Urinary bladder (tissue), 4 donors: ENCODE results near the gene ARHGAP27. TPM values are rescaled to one million over a fixed set of nuclear protein-coding genes. Genes with fewer than 3 reads are reported as not detected.
"Not testable (repeated sequence)": the region's sequence is repeated elsewhere in the genome, so short reads cannot be mapped to it uniquely, and the experiment has no call there.

ENCODE experiments used
- DNase-seq: peaks from one replicate; pipeline ENCODE4 v3.0.0-alpha.2; 2015; ENCODE audit errors: extremely low spot score
- H3K27ac ChIP-seq: one replicate; pipeline ENCODE4 v1.5.1; 2013; ENCODE audit warnings: low read depth, mild to moderate bottlenecking, moderate library complexity
- H3K36me3 ChIP-seq: one replicate; pipeline ENCODE4 v1.6.1; 2013; ENCODE audit warnings: mild to moderate bottlenecking, moderate library complexity; ENCODE audit not compliant: insufficient read depth
- H3K4me1 ChIP-seq: one replicate; pipeline ENCODE4 v1.6.1; 2013; ENCODE audit warnings: mild to moderate bottlenecking, moderate library complexity; ENCODE audit not compliant: insufficient read depth
- H3K4me3 ChIP-seq: one replicate; pipeline ENCODE4 v1.5.1; 2013; ENCODE audit warnings: low read depth, low read length
- WGBS: extraction: QIAGEN DNeasy Blood & Tissue Kit; methylation state at CpG from one replicate; pipeline ENCODE4 v1.1.7; 2013; 5-methylcytosine and 5-hydroxymethylcytosine counted together
- polyA plus RNA-seq: library from polyadenylated mRNA; stranded (reverse); fragments of 200-250 nt; gene quantifications from one replicate; pipeline ENCODE4 v1.2.3, GENCODE V29; 2013
- total RNA-seq: library from RNA; depleted of rRNA; stranded (reverse); fragments of >200 nt; gene quantifications from one replicate; pipeline ENCODE4 v1.2.3, GENCODE V29; 2014
- donor health status: healthy with polysubstance abuse.
- donor health status: healthy.

Gene ARHGAP27, protein sequence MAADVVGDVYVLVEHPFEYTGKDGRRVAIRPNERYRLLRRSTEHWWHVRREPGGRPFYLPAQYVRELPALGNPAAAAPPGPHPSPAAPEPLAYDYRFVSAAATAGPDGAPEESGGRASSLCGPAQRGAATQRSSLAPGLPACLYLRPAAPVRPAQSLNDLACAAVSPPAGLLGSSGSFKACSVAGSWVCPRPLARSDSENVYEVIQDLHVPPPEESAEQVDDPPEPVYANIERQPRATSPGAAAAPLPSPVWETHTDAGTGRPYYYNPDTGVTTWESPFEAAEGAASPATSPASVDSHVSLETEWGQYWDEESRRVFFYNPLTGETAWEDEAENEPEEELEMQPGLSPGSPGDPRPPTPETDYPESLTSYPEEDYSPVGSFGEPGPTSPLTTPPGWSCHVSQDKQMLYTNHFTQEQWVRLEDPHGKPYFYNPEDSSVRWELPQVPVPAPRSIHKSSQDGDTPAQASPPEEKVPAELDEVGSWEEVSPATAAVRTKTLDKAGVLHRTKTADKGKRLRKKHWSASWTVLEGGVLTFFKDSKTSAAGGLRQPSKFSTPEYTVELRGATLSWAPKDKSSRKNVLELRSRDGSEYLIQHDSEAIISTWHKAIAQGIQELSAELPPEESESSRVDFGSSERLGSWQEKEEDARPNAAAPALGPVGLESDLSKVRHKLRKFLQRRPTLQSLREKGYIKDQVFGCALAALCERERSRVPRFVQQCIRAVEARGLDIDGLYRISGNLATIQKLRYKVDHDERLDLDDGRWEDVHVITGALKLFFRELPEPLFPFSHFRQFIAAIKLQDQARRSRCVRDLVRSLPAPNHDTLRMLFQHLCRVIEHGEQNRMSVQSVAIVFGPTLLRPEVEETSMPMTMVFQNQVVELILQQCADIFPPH
- 12.9 TPM for total RNA-seq
- 21.8 TPM for polyA plus RNA-seq

DNA sequence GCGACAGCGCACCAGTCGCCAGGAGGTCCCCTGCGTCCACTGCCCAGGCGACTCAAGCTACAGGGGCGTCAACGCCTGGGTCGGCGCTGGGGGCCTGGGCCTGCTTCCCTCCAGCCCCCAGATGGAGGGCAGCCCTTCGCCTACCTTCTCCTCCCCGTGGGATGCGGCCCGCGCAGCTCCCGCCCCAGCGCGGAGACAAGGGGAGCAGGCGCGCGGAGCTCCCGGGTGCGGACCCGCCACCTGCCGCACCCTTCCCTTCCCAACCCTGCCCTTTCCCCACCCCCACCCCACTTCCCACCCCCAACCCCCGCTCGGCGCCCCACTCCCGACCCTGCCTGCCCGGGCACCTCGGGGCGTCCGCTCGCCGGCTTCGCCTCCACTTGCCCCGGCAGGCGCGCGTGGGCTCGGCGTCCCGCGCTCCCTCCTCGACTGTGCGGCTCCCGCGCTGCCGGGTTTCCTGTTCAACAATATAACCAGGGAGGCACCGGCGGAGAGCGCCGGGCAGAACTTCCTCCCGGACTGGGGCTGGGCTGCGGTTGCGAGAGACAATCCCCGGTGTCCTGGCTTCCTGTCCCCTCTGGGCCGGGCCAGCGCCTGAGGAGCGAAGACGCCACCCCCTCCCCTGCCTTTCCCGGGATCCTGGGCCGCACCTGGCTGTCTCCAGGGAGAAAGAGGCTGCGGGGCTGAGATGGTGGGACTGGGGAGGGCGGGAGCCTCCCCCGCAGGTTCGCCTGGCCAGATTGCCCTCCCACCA lies at the start of gene ARHGAP27:
ARHGAP27 (minus strand) TSS at position 466 of the 754 bp plus-strand sequence. CDS start 2,591 bp downstream, outside the sequence.
- DNase-seq = no peak
- H3K36me3 ChIP-seq = peaks cover 2% of the 10 kb centered on the region
- WGBS = 3% methylated on average over 66 of the region's 66 CpGs
- peak within 1 kb of the TSS; percentile 32 for H3K27ac ChIP-seq
- H3K4me1 ChIP-seq = no peaks in the 10 kb centered on the region
- H3K4me3 ChIP-seq = peak within 1 kb of the TSS; percentile 47

DNA sequence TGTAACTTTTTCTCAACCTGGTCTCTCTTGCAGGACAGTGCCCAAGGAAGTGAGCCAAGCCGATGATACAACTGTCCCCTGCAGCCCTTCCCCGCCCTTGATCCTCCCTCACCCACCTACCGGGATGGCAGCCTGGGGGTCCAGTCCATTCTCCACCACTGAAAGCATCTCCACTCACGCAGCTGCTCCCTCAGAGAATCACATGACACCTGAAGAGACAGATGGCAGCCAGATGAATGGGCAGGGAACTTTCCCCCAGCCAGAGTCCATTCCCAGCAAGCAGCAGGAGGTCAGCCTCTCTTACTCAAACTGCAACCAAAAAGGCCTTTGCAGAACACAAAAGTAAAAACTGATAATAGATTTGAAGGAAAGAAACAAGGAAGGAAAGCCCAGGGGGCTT lies 49.6 kb upstream of the ARHGAP27 start:
- 93% methylated on average over 4 of the region's 4 CpGs for WGBS
- not testable (repeated sequence) for H3K4me3 ChIP-seq, H3K27ac ChIP-seq, H3K4me1 ChIP-seq, H3K36me3 ChIP-seq, DNase-seq

DNA sequence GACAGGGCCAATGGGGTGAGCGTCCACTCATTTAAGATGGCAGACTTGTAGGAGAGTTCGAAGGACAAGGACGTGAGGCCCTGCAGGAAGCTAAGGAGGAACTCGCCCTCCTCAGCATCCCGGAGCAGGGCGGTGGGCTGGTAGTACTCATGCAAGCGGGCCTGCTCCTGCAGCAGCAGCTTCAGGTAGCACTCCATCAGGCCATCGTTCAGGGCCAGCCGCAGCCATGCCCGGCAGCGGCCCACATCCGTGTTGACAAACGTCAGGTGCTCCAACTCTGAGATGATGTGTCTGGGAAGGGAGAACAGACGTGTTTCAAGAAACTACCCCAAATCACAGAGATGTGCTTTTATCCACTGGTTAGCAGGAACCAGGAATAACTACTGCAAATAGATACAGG lies 42.8 kb upstream of the ARHGAP27 start:
- not testable (repeated sequence) for H3K27ac ChIP-seq, H3K4me3 ChIP-seq, DNase-seq, H3K36me3 ChIP-seq, H3K4me1 ChIP-seq
- WGBS = 97% methylated on average over 14 of the region's 14 CpGs

DNA sequence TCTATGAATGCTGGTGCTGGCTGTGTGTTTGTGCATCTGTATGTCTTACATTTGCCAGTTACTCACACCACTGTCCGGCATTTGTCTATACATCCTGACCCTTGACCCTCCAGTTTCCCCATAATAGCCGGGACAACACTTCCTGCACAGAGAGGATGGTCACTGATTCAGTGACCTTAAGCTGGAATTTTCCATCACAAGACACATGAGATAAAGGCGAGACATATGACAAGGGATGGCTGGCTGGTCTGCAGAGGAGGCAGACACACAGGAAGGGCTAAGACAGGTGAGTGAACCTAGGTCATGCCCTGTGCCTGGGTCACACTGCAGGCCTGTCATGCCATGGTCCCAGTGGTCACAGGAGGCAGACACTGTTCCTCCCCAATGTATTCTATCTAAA lies 39.6 kb upstream of the ARHGAP27 start:
- not testable (repeated sequence) for H3K4me3 ChIP-seq, H3K27ac ChIP-seq, DNase-seq, H3K4me1 ChIP-seq, H3K36me3 ChIP-seq
- 67% methylated on average over 3 of the region's 3 CpGs for WGBS

DNA sequence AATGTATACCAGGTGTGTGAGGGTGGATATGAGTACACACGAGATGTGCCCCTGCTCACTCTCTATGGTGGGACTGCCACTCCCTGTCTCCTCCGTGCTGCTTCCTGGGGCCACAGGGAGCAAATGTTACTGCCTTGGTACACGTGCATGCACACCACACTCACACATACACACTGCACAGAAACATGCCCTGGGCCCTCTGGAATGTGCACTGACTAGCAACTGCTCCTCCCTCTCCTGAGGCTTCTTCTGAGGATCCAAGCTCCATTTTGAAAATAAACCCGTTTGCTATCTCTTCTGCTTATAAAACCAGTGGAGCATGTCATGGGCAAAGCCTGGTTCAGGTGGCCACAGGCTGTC lies 36.5 kb upstream of the ARHGAP27 start:
- 71% methylated on average over 4 of the region's 4 CpGs for WGBS
- not testable (repeated sequence) for H3K27ac ChIP-seq, H3K36me3 ChIP-seq, DNase-seq, H3K4me1 ChIP-seq, H3K4me3 ChIP-seq

DNA sequence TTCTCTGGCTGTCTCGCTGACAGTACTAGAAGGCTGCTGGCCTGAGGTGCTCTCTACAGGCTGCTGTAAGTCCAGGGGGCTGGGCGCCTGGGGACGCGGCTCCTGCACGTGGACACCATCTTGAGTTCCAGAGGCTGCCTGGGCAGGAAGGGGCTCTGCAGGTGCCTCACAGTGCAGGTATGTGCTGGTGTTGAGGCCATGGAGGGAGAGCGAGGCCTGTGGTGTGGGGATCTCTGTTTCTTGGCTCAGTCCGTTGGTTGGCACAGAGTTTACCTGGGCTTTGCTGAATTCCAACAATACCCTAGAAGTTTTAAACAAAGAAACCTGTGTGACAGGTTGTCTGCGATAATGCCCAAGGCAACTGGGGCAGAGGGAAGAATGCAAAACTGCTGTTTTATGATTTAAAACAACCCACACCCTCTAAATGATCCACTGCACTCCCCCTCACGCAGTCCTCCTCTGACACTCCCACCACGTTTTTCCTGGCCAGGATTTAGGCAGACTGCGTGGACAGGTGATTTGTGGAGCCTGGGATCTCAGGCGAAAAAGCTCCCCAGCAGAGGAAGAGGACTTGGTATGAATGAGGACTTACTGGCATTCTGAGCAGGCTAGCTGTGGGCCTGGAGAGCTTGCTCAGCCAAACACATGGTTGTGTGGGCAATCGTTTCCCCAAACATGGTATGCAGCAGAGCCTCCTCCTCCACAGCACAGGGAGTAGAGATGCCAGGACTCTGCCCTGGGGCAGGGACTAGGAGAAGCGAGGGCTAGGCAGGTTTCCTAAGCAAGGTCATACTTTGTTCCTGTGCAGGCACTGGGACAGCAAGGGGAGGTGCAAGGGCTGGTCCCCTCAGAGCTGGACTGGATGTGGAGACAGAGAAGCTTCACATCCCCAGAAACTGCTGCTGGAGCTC lies 35.9 kb upstream of the ARHGAP27 start:
- H3K36me3 ChIP-seq, H3K4me3 ChIP-seq, DNase-seq, H3K4me1 ChIP-seq: not testable (repeated sequence)
- peak overlapping the region; percentile 23 for H3K27ac ChIP-seq
- 89% methylated on average over 13 of the region's 14 CpGs for WGBS

DNA sequence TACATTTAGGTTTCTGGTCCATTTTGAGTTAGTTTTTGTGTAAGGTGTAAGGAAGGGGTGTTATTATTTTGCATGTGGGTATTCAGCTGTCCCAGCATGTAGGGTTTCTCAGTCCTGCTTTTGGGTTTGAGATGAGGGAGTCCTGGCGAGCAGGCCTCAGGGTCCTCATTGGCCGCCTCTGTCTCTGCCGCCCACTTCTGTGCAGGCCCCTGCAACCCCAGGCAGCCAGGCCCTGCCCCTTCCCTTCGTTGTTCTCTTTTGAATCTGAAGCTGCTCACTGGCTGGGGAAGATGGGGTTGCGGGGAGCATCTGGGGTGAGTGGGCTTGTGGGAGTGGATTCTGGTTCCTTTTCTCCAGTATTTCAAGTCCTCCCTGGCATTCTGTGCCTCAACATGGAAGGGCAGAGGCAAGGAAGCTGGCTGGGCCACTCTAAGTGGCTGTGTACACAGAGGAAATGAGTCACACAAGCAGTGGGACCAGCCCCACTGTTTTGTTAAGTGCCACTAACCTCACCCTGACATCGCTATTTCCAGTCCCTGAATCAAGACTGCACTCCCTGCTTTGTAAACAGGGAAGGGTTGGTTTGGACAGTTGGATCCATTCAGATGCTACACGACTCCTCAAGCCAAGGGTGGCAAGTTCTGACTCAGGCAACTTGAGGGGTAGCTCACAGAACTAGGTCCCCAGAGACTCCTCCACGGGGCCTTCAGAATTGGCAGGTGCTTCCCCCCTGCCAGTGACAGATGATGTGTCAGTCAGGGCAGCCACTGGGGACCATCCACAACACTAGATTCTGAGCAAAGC lies 29.1 kb upstream of the ARHGAP27 start:
- not testable (repeated sequence) for DNase-seq, H3K36me3 ChIP-seq, H3K4me3 ChIP-seq, H3K27ac ChIP-seq, H3K4me1 ChIP-seq
- WGBS = 72% methylated on average over 7 of the region's 8 CpGs

DNA sequence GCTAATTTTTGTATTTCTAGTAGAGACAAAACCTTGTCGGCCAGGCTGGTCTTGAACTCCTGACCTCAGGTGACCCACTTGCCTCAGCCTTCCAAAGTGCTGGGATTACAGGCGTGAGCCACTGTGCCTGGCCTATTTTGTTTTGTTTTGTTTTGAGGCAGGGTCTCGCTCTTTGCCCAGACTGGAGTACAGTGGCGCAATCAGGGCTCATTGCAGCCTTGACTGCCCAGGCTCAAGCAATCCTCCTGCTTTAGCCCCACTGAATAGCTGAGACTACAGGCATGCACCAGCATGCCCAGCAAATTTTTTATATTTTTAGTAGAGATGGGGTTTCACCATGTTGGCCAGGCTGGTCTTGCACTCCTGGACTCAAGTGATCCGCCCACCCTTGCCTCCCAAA lies 27.8 kb upstream of the ARHGAP27 start:
- H3K4me1 ChIP-seq, H3K36me3 ChIP-seq, H3K27ac ChIP-seq, DNase-seq, H3K4me3 ChIP-seq: not testable (repeated sequence)
- WGBS = 94% methylated on average over 5 of the region's 5 CpGs

DNA sequence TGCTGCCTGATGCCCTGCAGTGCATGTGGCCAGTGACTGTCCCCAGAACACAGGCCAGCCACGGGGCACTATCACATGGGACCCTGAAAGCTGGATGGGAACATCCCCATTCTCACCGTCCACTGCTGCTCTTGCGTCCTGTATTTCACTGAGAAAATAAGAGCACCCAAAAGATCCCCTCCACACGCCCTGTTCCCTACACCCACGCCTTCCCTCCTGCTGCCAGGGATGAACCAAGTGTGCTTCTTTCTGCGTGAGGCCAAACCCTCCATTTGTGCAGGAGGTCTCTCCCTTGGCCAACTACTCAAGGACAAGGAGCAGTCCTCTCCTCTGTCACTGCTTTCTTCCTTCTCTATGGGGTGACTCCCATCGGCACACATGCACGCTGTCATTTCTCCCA lies 21.7 kb upstream of the ARHGAP27 start:
- not testable (repeated sequence) for H3K36me3 ChIP-seq, H3K4me3 ChIP-seq, H3K27ac ChIP-seq, H3K4me1 ChIP-seq, DNase-seq
- WGBS = 95% methylated on average over 7 of the region's 8 CpGs

DNA sequence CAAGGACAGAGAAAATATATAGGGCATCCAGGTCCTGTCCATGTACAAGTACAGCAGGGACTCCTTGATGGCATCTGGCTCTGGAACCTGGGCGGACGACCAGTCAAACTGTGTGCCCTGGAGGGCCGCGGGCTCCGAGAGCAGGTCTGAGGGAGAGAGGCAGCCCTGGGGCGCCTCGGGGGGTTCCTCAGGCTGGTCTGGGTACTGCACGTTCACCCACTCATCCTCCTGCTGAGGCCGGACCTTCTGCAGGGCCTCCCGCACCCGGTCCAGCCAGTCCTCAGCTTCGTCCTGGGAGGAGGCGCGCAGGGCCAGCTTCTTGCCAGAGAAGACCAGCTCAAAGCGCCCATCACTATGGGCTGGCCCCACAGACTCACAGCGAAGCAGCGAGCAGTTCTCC lies 21.1 kb upstream of the ARHGAP27 start:
- not testable (repeated sequence) for H3K36me3 ChIP-seq, H3K27ac ChIP-seq, H3K4me1 ChIP-seq, H3K4me3 ChIP-seq, DNase-seq
- WGBS = 88% methylated on average over 17 of the region's 17 CpGs

DNA sequence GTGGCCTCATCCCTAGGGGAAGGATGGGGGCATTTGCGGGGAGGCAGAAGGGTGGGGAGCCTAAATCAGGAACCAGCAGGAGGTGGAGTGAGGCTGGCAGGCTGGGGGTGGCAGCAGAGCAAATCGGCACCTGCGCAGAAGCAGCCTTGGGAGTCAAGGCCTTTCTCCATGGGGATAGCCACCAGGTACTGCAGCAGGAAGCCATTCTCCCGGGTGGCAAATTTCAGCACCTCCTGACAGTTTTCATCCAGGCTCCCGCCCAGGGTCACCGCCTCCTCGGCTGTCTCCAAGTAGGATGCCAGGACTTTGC lies 20.5 kb upstream of the ARHGAP27 start:
- not testable (repeated sequence) for H3K36me3 ChIP-seq, H3K27ac ChIP-seq, H3K4me1 ChIP-seq, H3K4me3 ChIP-seq, DNase-seq
- 83% methylated on average over 4 of the region's 7 CpGs for WGBS
